Pancreas (tissue), 10 donors: ENCODE data around the gene SMYD5. TPM values are rescaled to one million over a fixed set of nuclear protein-coding genes. Genes with fewer than 3 reads are reported as not detected.
"Not testable (repeated sequence)": the region's sequence is repeated elsewhere in the genome, so short reads cannot be mapped to it uniquely, and the experiment has no call there.

ENCODE experiments used
- ATAC-seq, 4 donors: fragments of 200-7000 bp; cut with Tn5 transposase; one replicate each; pipeline versions ENCODE4 v1.8.0 to v1.9.1; 2020; ENCODE audit warnings: mild to moderate bottlenecking in 4 of 4, moderate library complexity in 4 of 4
- DNase-seq, 6 donors: peaks; one replicate each; pipeline ENCODE4 v3.0.0-alpha.2; 2020
- FAIRE-seq: peaks from 2 replicates; lab custom pipeline; 2012; peaks lifted over from hg19 to GRCh38; lab: Jason Lieb, UNC
- H3K27ac ChIP-seq, 4 donors: fragments of 200-600 bp; sonication (generic); 1 replicate in 3 of 4; 2 replicates in 1 of 4; pipeline versions ENCODE4 v1.5.0 to v1.8.0; 2020
- H3K27me3 ChIP-seq, 4 donors: fragments of 200-600 bp; one replicate each; pipeline ENCODE4 v1.8.0; 2021
- H3K36me3 ChIP-seq, 3 donors: fragments of 200-600 bp; sonication (generic) in 1 of 3; one replicate each; pipeline versions ENCODE4 v1.5.0 to v1.8.0; 2020 to 2021
- H3K4me1 ChIP-seq, 3 donors: fragments of 200-600 bp; one replicate each; pipeline ENCODE4 v1.8.0; 2021
- H3K4me3 ChIP-seq, 4 donors: fragments of 200-600 bp; sonication (generic) in 2 of 4; one replicate each; pipeline versions ENCODE4 v1.5.0 to v1.8.0; 2020 to 2021
- H3K9me3 ChIP-seq, 4 donors: fragments of 200-600 bp; one replicate each; pipeline ENCODE4 v1.8.0; 2021
- CTCF ChIP-seq, 4 donors: fragments of 200-600 bp; sonication (generic) in 3 of 4; IDR thresholded peaks; one replicate each; pipeline versions ENCODE4 v1.5.0 to v1.8.0; 2021; ENCODE audit warnings: antibody characterized with exemption in 4 of 4
- WGBS, 2 donors: extraction: QIAGEN DNeasy Blood & Tissue Kit; methylation state at CpG; one replicate each; pipeline ENCODE4 v1.1.7; 2013; 5-methylcytosine and 5-hydroxymethylcytosine counted together
- intact Hi-C, 3 donors: fragments of 100-400 bp; cut with DNase I; formaldehyde crosslinking; loops; one replicate each; pipeline versions ENCODE4 v1.11.1 to v1.14.2; 2022
- polyA plus RNA-seq, 2 donors: library from polyadenylated mRNA; stranded (reverse); fragments of 200-250 nt; gene quantifications; one replicate each; pipeline ENCODE4 v1.2.3, GENCODE V29; 2013
- total RNA-seq, 6 donors: library from RNA; stranded (reverse); fragmentation: NEBNext Ultra II Directional in 4 of 6; extraction: Animal tissue kit (Norgen Biotek cat#: 25700) in 4 of 6; gene quantifications; one replicate each; pipeline versions ENCODE4 v1.2.1 to v1.2.4, GENCODE V29; 2021 to 2023
- donor health status: healthy with polysubstance abuse.
- donor health status: DM: no; HTN: no; CAD: no; lungs with moderate emphysema.
- donor health status: DM: no; HTN: no; CAD: no.
- donor health status: control.
- donor health status: control.
- donor health status: Bipolar disorder and iron deficiency.
- donor health status: DM: yes; HTN: yes; CAD: no.
- donor health status: DM: no; HTN: no; CAD: no.
- donor health status: DM: no; HTN: no; CAD: no.
- donor health status: DM: yes; HTN: yes; CAD: no.

SMYD5 gene
- total and polyA plus RNA-seq, 8 donors: 8.7 to 19.6 (median 12.9) TPM

DNA sequence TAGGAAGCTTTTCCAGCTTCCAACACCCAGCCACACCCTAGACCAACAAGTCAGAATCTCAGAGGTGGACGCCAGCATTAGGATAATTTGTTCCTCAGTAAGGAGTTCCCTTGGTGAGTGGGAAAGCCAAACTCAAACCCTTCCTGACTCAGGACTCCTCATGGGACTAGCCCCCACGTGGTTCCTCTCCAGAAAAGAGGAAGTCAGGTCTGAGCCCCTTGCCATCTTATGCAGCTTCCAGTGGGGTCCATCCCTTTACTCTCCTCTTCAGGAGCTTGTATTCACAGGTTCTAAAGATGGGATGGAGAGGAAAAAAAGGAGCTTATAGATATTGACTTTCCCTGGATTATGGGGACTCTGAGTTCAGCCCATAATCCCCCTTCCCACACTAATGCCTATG lies 26.5 kb upstream of the SMYD5 start:
- ATAC-seq (no peak), FAIRE-seq (no peak), DNase-seq (no peak)
- 32 to 58% methylated on average over 2 of the region's 2 CpGs for WGBS, 2 donors
- Histone ChIP-seq H3K27me3 (no peaks in the 10 kb centered on the region), H3K4me3 (no peak overlapping the region), H3K4me1 (no peaks in the 10 kb centered on the region), H3K36me3 (no peaks in the 10 kb centered on the region), H3K27ac (no peak overlapping the region), H3K9me3 (no peaks in the 10 kb centered on the region)
- intact Hi-C loops: no loop called here
- TF ChIP-seq CTCF (IDR thresholded peaks at IDR 0.05): no peak

DNA sequence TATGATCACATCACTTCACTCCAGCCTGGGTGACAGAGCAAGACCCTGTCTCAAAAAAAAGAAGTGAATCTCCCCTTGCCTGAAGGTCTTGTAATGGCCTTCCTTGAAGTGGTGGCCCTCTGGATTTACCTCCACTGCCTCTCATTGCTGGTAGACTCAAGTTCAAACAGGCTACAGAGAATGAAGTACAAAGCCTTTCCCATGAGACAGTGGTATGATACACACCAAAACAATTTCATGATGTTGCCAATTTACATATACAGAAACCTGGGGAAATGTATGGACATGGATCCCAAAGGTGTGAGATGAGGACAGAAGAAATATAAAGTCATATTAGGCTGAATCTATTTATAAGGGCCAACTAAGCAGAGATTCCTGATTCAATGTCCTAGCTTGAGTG lies 16.5 kb upstream of the SMYD5 start:
- no peaks in the 10 kb centered on the region for H3K9me3 ChIP-seq
- ATAC-seq: no peak
- no peak overlapping the region for H3K27ac ChIP-seq
- peaks cover 0 to 6% (median 4%) of the 10 kb centered on the region in 3 donors for H3K4me1 ChIP-seq
- DNase-seq: no peak
- intact Hi-C loops: no loop called here
- H3K4me3 ChIP-seq: no peak overlapping the region
- TF ChIP-seq CTCF (IDR thresholded peaks at IDR 0.05): no peak
- H3K27me3 ChIP-seq: peaks cover 0 to 5% (median 1%) of the 10 kb centered on the region in 4 donors
- no peak for FAIRE-seq
- H3K36me3 ChIP-seq: no peaks in the 10 kb centered on the region

GRCh38 chr2:73200281-73200680 lies 13.8 kb upstream of the SMYD5 start:
- H3K9me3 ChIP-seq, DNase-seq, intact Hi-C loops, ATAC-seq, H3K4me3 ChIP-seq, H3K27ac ChIP-seq, FAIRE-seq, H3K27me3 ChIP-seq, H3K36me3 ChIP-seq: not testable (repeated sequence)
- WGBS, 2 donors: 88 to 91% methylated on average over 8 to 10 of the region's 10 CpGs
- H3K4me1 ChIP-seq: peaks cover 0 to 10% (median 4%) of the 10 kb centered on the region in 3 donors

- no peaks in the 10 kb centered on the region for H3K36me3 ChIP-seq
- WGBS, 2 donors: 5 to 6% methylated on average over 87 of the region's 87 CpGs
- FAIRE-seq (no peak), ATAC-seq (peak; percentile 61 to 88 (median 77)), DNase-seq (peak in 1 of 6 donors; percentile 62)
- no peak within 1 kb of the TSS for H3K27ac ChIP-seq
- peak within 1 kb of the TSS in 1 of 4 donors; percentile 30 for H3K4me3 ChIP-seq
- H3K9me3 ChIP-seq: no peaks in the 10 kb centered on the region
- no peak for TF ChIP-seq CTCF (IDR thresholded peaks at IDR 0.05)
- intact Hi-C loops: no loop called here
- H3K27me3 ChIP-seq: peaks cover 0 to 7% (median 2%) of the 10 kb centered on the region in 4 donors
- H3K4me1 ChIP-seq: peaks cover 0 to 10% (median 4%) of the 10 kb centered on the region in 3 donors
Measured at GRCh38 chr2:73202156-73203054, 11.6 kb upstream of the SMYD5 start, which contains the start of gene NOTO. Gene NOTO, plus strand, starts transcription at chr2:73202574. Its CDS starts 93 bp downstream, at chr2:73202667.

DNA sequence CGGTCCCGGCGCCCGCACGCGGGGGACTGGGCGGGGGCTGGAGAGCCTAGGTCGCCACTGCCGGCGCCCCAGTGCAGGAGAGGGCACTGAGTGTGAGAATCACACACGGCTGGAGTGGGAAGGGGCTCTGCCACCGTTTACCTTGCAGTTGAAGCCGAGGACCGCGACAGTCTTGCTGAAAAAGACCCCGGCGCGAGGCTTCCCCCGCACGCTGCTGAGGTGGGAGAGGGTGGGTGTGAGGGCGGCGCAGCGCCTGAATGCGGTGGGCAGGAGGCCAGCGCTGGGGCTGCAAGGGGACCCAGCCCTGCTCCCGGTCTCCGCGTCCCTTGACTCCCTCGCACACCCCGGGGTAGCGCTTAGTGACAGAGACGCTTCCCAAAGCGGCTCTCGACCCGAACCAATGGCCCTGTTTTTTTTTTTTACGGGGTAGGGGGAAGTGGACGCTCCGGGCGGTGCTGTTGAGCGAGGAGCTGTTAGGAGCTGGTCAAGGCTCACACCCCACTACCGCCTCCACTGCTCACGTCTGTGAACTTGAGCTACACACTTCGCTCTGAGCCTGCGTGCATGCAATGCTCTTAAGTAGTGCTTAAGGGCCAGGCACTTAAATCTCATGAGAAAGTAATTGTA lies 10.9 kb upstream of the SMYD5 start:
- TF ChIP-seq CTCF (IDR thresholded peaks at IDR 0.05): no peak
- no peaks in the 10 kb centered on the region for H3K36me3 ChIP-seq
- DNase-seq (no peak), FAIRE-seq (no peak), ATAC-seq (peak in 2 of 4 donors; percentile 16 to 29)
- H3K4me1 ChIP-seq: peaks cover 0 to 10% (median 4%) of the 10 kb centered on the region in 3 donors
- H3K27me3 ChIP-seq: peaks cover 0 to 7% (median 2%) of the 10 kb centered on the region in 4 donors
- 16 to 17% methylated on average over 44 of the region's 44 CpGs for WGBS, 2 donors
- H3K4me3 ChIP-seq: peak overlapping the region in 1 of 4 donors; percentile 30
- H3K9me3 ChIP-seq: no peaks in the 10 kb centered on the region
- intact Hi-C loops: no loop called here
- H3K27ac ChIP-seq: no peak overlapping the region
